Naive B cell (primary cell): ENCODE data around the gene ELF4. TPM values are rescaled to one million over a fixed set of nuclear protein-coding genes. Genes with fewer than 3 reads are reported as not detected.
"Not testable (repeated sequence)": the region's sequence is repeated elsewhere in the genome, so short reads cannot be mapped to it uniquely, and the experiment has no call there.

ENCODE experiments used
- ATAC-seq, 2 donors: fragments of 150-1000 bp; cut with Tn5 transposase; 2 replicates each; pipeline ENCODE4 v1.10.0; 2021; ENCODE audit warnings: low read depth in 2 of 2, mild to moderate bottlenecking in 2 of 2, moderate library complexity in 2 of 2
- DNase-seq: peaks from one replicate; pipeline ENCODE4 v3.0.0; 2022
- H3K27ac Mint-ChIP-seq, 6 donors: one replicate each; pipeline ENCODE4 v1.8.0; 2020 to 2022; ENCODE audit warnings: mild to moderate bottlenecking in 6 of 6, mixed read lengths in 6 of 6, moderate library complexity in 5 of 6, inconsistent platforms in 2 of 6
- H3K27me3 Mint-ChIP-seq, 3 donors: one replicate each; pipeline ENCODE4 v1.8.0; 2021 to 2022; ENCODE audit warnings: mixed read lengths in 3 of 3, mild to moderate bottlenecking in 1 of 3
- H3K36me3 Mint-ChIP-seq, 2 donors: one replicate each; pipeline ENCODE4 v1.8.0; 2020 to 2022; ENCODE audit warnings: mixed read lengths in 2 of 2, inconsistent platforms in 1 of 2, mild to moderate bottlenecking in 1 of 2
- H3K4me1 Mint-ChIP-seq, 3 donors: one replicate each; pipeline ENCODE4 v1.8.0; 2020 to 2022; ENCODE audit warnings: mixed read lengths in 3 of 3, inconsistent platforms in 1 of 3, mild to moderate bottlenecking in 1 of 3, moderate library complexity in 1 of 3
- H3K4me3 Mint-ChIP-seq, 8 donors: one replicate each; pipeline ENCODE4 v1.8.0; 2020 to 2022; ENCODE audit warnings: mild to moderate bottlenecking in 8 of 8, mixed read lengths in 8 of 8, moderate library complexity in 8 of 8, inconsistent platforms in 2 of 8
- H3K9me3 Mint-ChIP-seq, 7 donors: one replicate each; pipeline ENCODE4 v1.8.0; 2020 to 2022; ENCODE audit warnings: mixed read lengths in 7 of 7, mild to moderate bottlenecking in 5 of 7, inconsistent platforms in 2 of 7, moderate library complexity in 1 of 7
- polyA plus RNA-seq, 6 donors: library from polyadenylated mRNA; unstranded; fragments of 300-500 nt; fragmentation: Illumina TruSeq; gene quantifications; one replicate each; pipeline ENCODE4 v1.2.3, GENCODE V29; 2021; ENCODE audit warnings: low read depth in 6 of 6

ELF4 gene
- polyA plus RNA-seq, 6 donors from 2014 or later: 8.7 to 15.4 (median 9.7) TPM

DNA sequence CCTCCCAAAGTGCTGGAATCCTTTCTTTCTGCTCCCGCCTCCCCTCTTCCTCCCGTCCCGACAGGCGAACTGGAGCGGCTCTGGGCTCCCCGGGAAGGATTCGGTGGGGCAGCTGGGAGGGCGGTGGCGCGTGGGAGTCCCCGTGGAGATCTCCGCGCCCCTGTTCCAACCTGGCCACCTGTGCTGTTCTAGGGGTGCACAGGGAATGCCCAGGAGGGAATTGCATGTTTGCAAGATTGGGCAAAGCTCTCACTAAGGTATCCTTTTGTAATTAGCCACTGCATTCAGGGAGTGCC, 11.2 kb upstream of the ELF4 start:
- no peak overlapping the region for H3K27ac Mint-ChIP-seq
- peaks cover 0 to 8% (median 0%) of the 10 kb centered on the region in 3 donors for H3K27me3 Mint-ChIP-seq
- peaks cover 0 to 8% (median 6%) of the 10 kb centered on the region in 3 donors for H3K4me1 Mint-ChIP-seq
- peaks cover 0 to 2% (median 0%) of the 10 kb centered on the region in 7 donors for H3K9me3 Mint-ChIP-seq
- H3K36me3 Mint-ChIP-seq: no peaks in the 10 kb centered on the region
- H3K4me3 Mint-ChIP-seq: peak overlapping the region in 5 of 8 donors; percentile 68 to 89 (median 73)
- ATAC-seq: no peak
- no peak for DNase-seq

DNA sequence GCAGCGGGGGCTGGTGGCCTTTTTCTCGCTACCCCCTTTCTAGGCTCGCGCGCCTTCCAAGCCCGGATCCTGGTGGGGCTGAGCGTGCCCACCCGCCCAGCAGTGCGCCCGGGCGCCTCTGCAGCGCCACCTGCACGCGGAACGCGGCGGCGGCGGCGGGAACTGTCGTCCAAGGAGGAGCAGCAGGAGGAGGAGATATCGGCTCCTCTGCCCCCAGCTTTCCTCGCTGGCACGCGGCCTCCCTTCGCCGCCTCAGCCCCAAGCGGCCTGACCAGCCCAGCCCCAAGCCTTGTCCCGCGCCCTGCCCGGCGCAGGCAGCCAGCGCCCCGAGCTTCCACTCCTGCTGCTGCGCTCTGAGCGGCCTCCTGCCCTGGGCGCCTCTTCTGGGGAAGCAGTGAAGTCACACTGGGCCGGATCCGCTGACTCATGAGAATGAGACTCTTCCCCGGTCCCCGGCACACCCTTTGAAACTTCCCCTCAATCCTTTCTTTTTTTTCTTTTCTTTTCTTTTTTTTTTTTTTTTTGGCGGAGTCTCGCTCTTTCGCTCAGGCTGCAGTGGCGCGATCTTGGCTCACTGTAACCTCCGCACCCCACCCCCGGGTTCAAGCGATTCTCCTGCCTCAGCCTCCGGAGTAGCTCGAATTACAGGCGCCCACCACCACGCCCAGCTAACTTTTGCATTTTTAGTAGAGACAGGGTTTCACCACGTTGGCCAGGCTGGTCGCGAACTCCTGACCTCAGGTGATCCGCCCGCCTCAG, 10.6 kb upstream of the ELF4 start:
- peaks cover 0 to 8% (median 6%) of the 10 kb centered on the region in 3 donors for H3K4me1 Mint-ChIP-seq

DNA sequence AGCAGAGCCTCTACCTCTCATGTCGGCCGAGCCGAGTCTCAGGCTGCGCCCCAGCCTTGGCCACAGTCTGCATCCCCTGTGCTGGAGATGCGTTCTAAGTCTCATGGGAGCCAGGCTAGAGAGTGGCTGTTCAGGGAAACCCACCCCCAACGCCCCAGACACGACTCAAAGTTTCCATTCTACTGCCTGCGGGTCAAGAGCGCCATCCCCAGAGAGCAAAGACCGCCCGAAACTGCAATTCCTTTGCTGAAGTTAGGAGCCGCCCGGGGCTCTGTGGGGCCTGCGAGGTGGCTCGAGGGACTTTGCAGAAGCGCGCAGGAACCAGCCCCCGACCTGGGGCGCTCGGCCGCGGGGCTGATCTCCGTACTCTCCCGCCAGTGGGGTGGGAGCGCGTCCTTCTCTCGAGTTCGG, 10.0 kb upstream of the ELF4 start:
- H3K27me3 Mint-ChIP-seq: peaks cover 0 to 8% (median 0%) of the 10 kb centered on the region in 3 donors

More for the DNA sequence above, 10.6 kb upstream of the ELF4 start:
- H3K4me3 Mint-ChIP-seq: peak overlapping the region; percentile 68 to 89 (median 82)
- DNase-seq (peak; percentile 67), ATAC-seq (peak; percentile 85 to 90)
- H3K27me3 Mint-ChIP-seq: peaks cover 0 to 8% (median 0%) of the 10 kb centered on the region in 3 donors
- no peak overlapping the region for H3K27ac Mint-ChIP-seq
- H3K9me3 Mint-ChIP-seq: peaks cover 0 to 2% (median 0%) of the 10 kb centered on the region in 7 donors
- H3K36me3 Mint-ChIP-seq: no peaks in the 10 kb centered on the region

DNA sequence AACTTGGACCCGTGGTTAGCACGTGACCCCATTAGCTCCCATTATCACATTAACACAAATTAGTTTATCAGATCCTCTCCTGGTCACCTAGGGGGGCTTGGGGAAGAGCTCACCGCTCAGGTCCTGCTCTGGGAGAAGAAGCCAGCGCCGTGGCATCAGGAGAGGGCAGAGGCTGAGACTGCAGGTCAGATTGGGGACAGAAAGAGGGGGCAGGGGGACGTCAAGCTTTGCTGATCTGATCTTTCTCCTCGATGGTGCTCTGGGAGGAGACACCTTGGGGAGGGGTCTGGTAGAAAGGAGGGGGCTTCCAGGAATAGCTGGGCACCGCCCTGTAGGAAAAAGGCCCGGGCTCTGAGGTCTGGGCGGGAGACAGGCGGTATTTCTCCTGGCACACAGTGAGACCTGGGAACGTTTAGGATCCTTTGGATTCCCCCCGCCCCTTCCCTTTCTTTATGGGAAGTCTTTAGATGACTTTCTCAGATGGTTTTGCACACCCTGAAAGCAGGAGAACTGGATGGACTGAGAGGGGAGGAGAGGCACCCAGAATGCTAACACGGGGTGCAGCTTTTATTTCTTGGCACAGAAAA, 9.1 kb upstream of the ELF4 start:
- Mint-ChIP-seq H3K4me3 (peak overlapping the region in 3 of 8 donors; percentile 14 to 39 (median 30)), H3K27me3 (peaks cover 0 to 8% (median 0%) of the 10 kb centered on the region in 3 donors), H3K9me3 (peaks cover 0 to 2% (median 0%) of the 10 kb centered on the region in 7 donors), H3K4me1 (peaks cover 0 to 8% (median 6%) of the 10 kb centered on the region in 3 donors), H3K36me3 (no peaks in the 10 kb centered on the region), H3K27ac (no peak overlapping the region)
- DNase-seq (no peak), ATAC-seq (no peak)

More for the DNA sequence above, 10.0 kb upstream of the ELF4 start:
- ATAC-seq (peak; percentile 53 to 59), DNase-seq (no peak)
- peak overlapping the region; percentile 68 to 89 (median 82) for H3K4me3 Mint-ChIP-seq
- H3K27ac Mint-ChIP-seq: peak overlapping the region in 1 of 6 donors; percentile 48
- peaks cover 0 to 2% (median 0%) of the 10 kb centered on the region in 7 donors for H3K9me3 Mint-ChIP-seq
- H3K4me1 Mint-ChIP-seq: peaks cover 0 to 8% (median 6%) of the 10 kb centered on the region in 3 donors
- H3K36me3 Mint-ChIP-seq: no peaks in the 10 kb centered on the region

DNA sequence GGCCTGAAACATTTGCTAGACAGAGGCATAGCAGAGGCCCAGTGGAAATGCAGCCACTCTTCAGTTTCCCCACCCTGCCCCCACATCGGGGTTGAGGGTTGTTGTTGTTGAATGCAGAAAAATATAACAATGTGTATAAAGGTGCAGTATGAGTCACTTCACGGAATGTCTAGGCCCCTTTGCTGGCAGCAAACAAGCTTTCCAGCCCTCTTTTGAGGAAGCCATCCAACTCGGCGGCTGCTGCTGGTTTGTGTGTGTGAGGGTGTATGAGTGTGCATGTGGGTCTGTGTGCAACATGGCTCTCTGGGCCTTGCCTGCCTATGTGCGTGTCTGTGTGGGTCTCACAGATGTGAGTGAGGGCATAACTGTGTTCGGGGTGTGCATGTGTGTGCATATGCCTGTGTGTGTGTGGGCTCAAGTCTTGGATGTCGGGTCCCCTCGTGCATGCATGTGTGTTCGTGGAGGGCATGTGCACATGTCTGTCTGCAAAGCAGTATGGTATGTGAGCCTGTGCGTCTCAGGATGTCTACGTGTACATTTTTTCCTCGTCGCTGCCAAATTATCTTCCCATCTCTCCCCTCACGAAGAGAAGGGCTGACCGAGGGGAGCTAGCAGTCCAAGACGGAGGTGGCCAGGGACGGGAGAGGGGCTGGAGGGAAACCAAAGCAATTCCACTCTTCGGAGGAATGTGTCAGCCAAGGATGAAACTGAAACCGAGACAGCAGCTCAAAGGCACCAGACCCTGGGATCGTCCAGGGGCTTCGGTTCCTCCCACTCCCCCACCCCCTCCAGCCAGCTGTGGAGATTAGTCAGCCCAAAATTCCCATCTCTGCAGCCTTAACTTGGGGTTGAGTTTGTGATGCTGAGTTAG, 8.4 kb upstream of the ELF4 start:
- Mint-ChIP-seq H3K4me1 (peaks cover 0 to 8% (median 6%) of the 10 kb centered on the region in 3 donors), H3K4me3 (peak overlapping the region in 3 of 8 donors; percentile 11 to 77 (median 14)), H3K36me3 (no peaks in the 10 kb centered on the region), H3K9me3 (peaks cover 0 to 2% (median 0%) of the 10 kb centered on the region in 7 donors), H3K27me3 (peaks cover 0 to 8% (median 0%) of the 10 kb centered on the region in 3 donors), H3K27ac (peak overlapping the region in 1 of 6 donors; percentile 72)
- no peak for DNase-seq
- ATAC-seq: no peak

GRCh38 chrX:130117166-130117565, 6.9 kb upstream of the ELF4 start:
- ATAC-seq (no peak), DNase-seq (no peak)
- no peaks in the 10 kb centered on the region for H3K36me3 Mint-ChIP-seq
- no peak overlapping the region for H3K4me3 Mint-ChIP-seq
- H3K27ac Mint-ChIP-seq: no peak overlapping the region
- H3K27me3 Mint-ChIP-seq: no peaks in the 10 kb centered on the region
- peaks cover 0 to 8% (median 6%) of the 10 kb centered on the region in 3 donors for H3K4me1 Mint-ChIP-seq
- H3K9me3 Mint-ChIP-seq: no peaks in the 10 kb centered on the region

DNA sequence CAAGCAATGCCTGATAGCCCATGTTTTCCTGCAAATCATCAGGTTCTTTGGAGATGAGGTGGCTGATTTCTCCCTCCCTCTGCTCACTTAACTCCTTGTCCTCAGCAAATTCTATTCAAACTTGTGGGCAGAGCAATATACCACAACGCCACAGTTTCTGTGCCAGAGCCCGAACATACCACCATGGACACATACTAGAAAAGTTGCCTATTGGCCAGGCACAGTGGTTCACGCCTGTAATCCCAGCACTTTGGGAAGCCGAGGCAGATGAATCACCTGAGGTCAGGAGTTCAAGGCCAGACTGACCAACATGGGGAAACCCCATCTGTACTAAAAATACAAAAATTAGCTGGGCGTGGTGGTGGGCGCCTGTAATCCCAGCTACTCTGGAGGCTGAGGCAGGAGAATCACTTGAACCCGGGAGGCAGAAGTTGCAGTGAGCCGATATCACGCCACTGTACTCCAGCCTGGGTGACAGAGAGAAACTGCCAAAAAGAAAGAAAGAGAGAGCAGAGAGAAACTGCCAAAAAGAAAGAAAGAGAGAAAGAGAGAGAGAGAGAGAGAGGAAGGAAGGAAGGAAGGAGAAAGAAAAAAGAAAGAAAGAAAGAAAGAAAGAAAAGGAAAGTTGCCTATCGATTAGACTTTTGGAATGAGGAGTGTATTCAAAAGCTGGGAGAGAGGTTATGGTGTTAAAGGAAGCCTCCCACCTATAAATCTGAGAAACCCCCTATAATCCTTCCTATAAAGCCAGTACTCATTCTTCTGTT, 5.0 kb upstream of the ELF4 start:
- not testable (repeated sequence) for H3K4me3 Mint-ChIP-seq, DNase-seq, H3K36me3 Mint-ChIP-seq, ATAC-seq, H3K27ac Mint-ChIP-seq, H3K9me3 Mint-ChIP-seq, H3K27me3 Mint-ChIP-seq
- H3K4me1 Mint-ChIP-seq: peaks cover 0 to 14% (median 14%) of the 10 kb centered on the region in 3 donors

GRCh38 chrX:130114141-130114588, 3.9 kb upstream of the ELF4 start:
- Mint-ChIP-seq H3K27me3 (no peaks in the 10 kb centered on the region), H3K27ac (peak overlapping the region in 1 of 6 donors; percentile 47), H3K9me3 (no peaks in the 10 kb centered on the region), H3K4me3 (peak overlapping the region in 1 of 8 donors; percentile 12), H3K36me3 (no peaks in the 10 kb centered on the region), H3K4me1 (peaks cover 3 to 17% (median 12%) of the 10 kb centered on the region in 3 donors)
- DNase-seq (no peak), ATAC-seq (no peak)

- no peak for DNase-seq
- Mint-ChIP-seq H3K27me3 (no peaks in the 10 kb centered on the region), H3K36me3 (no peaks in the 10 kb centered on the region), H3K27ac (peak overlapping the region in 1 of 6 donors; percentile 84), H3K9me3 (peaks cover 0 to 3% (median 0%) of the 10 kb centered on the region in 7 donors), H3K4me1 (peaks cover 13 to 36% (median 33%) of the 10 kb centered on the region in 3 donors), H3K4me3 (peak overlapping the region; percentile 63 to 86 (median 80))
- ATAC-seq: no peak
Measured at GRCh38 chrX:130111220-130112154, 1.2 kb upstream of the ELF4 start.

GRCh38 chrX:130109429-130110378, 593 bp downstream of the ELF4 start:
- H3K27me3 Mint-ChIP-seq: no peaks in the 10 kb centered on the region
- H3K36me3 Mint-ChIP-seq: no peaks in the 10 kb centered on the region
- peaks cover 0 to 3% (median 0%) of the 10 kb centered on the region in 7 donors for H3K9me3 Mint-ChIP-seq
- ATAC-seq (peak; percentile 18 to 27), DNase-seq (no peak)
- H3K4me1 Mint-ChIP-seq: peaks cover 24 to 51% (median 48%) of the 10 kb centered on the region in 3 donors
- peak overlapping the region; percentile 83 to 95 (median 92) for H3K4me3 Mint-ChIP-seq
- peak overlapping the region; percentile 64 to 95 (median 86) for H3K27ac Mint-ChIP-seq
